Osteocyte (in vitro differentiated cells): Measurements from ENCODE around the gene FAM227B. TPM values are rescaled to one million over a fixed set of nuclear protein-coding genes. Genes with fewer than 3 reads are reported as not detected.

Source experiments
- DNase-seq: peaks from one replicate; pipeline ENCODE4 v3.0.0; 2021; ENCODE audit warnings: mixed read lengths; ENCODE audit not compliant: unreplicated experiment; ENCODE audit errors: extremely low spot score
- H3K27ac Mint-ChIP-seq: one replicate; pipeline ENCODE4 v1.8.0; 2021; ENCODE audit warnings: mild to moderate bottlenecking, mixed read lengths; ENCODE audit not compliant: unreplicated experiment
- H3K27me3 Mint-ChIP-seq: one replicate; pipeline ENCODE4 v1.8.0; 2021; ENCODE audit warnings: mixed read lengths; ENCODE audit not compliant: unreplicated experiment
- H3K36me3 Mint-ChIP-seq: one replicate; pipeline ENCODE4 v1.8.0; 2021; ENCODE audit warnings: mixed read lengths; ENCODE audit not compliant: unreplicated experiment
- H3K4me1 Mint-ChIP-seq: one replicate; pipeline ENCODE4 v1.8.0; 2021; ENCODE audit warnings: mixed read lengths; ENCODE audit not compliant: unreplicated experiment
- H3K4me3 Mint-ChIP-seq: one replicate; pipeline ENCODE4 v1.8.0; 2021; ENCODE audit warnings: mild to moderate bottlenecking, moderate library complexity, mixed read lengths; ENCODE audit not compliant: unreplicated experiment
- H3K9me3 Mint-ChIP-seq: one replicate; pipeline ENCODE4 v1.8.0; 2021; ENCODE audit warnings: mixed read lengths; ENCODE audit not compliant: unreplicated experiment
- total RNA-seq: library from RNA; stranded (reverse); gene quantifications from 2 replicates; pipeline ENCODE4 v1.2.1, GENCODE V29; 2021
- TF ChIP-seq, protein P1 (sequence below): fragments of 200-600 bp; sonication (generic); IDR thresholded peaks from 2 replicates; pipeline ENCODE4 v1.5.0; 2021; ENCODE audit warnings: antibody characterized with exemption, mild to moderate bottlenecking, moderate library complexity

FAM227B gene
- total RNA-seq, 1 donor from 2014 or later = 3.0 TPM

DNA sequence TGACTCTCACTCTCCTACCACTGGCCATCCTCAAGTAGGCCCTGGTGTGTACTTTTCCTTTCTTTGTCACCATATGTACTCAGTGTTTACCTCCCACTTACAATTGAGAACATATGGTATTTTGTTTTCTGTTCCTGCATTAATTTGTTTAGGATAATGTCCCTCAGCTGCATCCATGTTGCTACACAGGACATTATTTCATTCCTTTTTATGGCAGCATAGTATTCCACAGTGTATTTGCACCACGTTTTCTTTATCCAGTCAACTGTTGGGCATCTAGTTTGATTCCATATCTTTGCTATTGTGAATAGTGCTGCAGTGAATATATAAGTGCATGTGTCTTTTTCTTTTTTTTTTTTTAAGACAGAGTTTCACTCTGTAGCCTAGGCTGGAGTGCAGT, 324.4 kb downstream of the FAM227B start:
- H3K27me3 Mint-ChIP-seq = no peaks in the 10 kb centered on the region
- H3K9me3 Mint-ChIP-seq = peaks cover 9% of the 10 kb centered on the region
- no peak overlapping the region for H3K4me3 Mint-ChIP-seq
- peaks cover 2% of the 10 kb centered on the region for H3K4me1 Mint-ChIP-seq
- H3K36me3 Mint-ChIP-seq = peaks cover 38% of the 10 kb centered on the region
- no peak for DNase-seq
- H3K27ac Mint-ChIP-seq = no peak overlapping the region
- TF ChIP-seq, protein P1, sequence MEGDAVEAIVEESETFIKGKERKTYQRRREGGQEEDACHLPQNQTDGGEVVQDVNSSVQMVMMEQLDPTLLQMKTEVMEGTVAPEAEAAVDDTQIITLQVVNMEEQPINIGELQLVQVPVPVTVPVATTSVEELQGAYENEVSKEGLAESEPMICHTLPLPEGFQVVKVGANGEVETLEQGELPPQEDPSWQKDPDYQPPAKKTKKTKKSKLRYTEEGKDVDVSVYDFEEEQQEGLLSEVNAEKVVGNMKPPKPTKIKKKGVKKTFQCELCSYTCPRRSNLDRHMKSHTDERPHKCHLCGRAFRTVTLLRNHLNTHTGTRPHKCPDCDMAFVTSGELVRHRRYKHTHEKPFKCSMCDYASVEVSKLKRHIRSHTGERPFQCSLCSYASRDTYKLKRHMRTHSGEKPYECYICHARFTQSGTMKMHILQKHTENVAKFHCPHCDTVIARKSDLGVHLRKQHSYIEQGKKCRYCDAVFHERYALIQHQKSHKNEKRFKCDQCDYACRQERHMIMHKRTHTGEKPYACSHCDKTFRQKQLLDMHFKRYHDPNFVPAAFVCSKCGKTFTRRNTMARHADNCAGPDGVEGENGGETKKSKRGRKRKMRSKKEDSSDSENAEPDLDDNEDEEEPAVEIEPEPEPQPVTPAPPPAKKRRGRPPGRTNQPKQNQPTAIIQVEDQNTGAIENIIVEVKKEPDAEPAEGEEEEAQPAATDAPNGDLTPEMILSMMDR = no peak

DNA sequence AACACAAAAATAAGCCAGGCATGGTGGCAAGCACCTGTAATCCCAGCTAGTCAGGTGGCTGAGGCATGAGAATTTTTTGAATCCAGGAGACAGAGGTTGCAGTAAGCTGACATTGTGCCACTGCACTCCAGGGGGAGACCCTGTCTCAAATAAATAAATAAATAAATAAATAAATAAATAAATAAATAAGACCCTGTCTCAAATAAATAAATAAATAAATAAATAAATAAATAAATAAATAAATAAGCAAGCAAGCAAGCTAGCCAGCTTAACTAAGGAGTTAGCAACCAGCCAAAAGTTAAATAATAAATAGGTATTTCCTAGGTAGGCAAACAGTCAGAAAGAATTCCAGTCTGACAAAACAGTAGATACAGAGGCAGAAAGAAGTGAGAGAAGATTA, 326.7 kb downstream of the FAM227B start:
- H3K27me3 Mint-ChIP-seq = no peaks in the 10 kb centered on the region
- TF ChIP-seq, protein P1 = no peak
- no peak overlapping the region for H3K4me3 Mint-ChIP-seq
- H3K4me1 Mint-ChIP-seq = peaks cover 9% of the 10 kb centered on the region
- peaks cover 34% of the 10 kb centered on the region for H3K36me3 Mint-ChIP-seq
- H3K27ac Mint-ChIP-seq = no peak overlapping the region
- peaks cover 6% of the 10 kb centered on the region for H3K9me3 Mint-ChIP-seq
- DNase-seq = no peak

DNA sequence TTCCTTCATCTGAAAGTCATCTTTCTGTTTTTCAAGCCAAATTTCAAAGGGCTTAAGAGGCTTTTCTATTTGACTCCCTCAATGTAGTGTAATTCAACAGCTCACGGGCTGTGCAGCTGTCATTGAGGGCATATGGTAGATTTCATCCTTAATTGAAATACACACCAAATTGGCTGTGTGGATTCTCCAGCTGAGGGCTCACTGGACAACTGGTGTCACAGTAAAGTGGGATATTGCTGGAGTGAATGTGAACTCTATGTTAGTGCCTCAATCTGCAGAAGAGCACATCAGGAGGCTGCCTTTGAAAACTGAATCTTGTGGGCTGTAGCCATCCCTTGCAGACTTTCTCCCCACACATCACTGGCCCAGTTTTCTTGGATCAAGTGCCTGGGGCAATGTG, 330.4 kb downstream of the FAM227B start:
- no peak for DNase-seq
- TF ChIP-seq, protein P1 = no peak

DNA sequence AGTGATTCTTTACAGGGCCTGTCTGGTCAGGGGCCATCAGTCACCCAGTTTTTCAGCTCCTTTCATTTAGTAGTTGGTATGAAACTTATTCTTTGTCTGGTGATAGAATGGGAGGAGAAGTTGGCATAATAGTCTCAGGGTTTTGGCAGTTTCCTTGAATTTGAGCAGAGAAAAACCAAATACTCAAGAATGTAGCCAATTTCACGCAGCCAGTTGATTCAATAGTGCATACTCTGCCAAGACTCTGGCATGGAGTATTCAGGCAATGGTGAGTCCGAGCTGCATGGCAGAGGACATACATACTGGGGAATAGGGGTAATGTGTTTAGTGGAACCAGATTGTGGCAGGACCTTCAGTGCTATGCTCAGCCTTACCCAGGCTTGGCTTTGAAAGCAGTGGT, 332.2 kb downstream of the FAM227B start:
- Mint-ChIP-seq H3K4me1 (peaks cover 10% of the 10 kb centered on the region), H3K4me3 (no peak overlapping the region), H3K27me3 (no peaks in the 10 kb centered on the region), H3K9me3 (peaks cover 9% of the 10 kb centered on the region), H3K27ac (no peak overlapping the region), H3K36me3 (peaks cover 40% of the 10 kb centered on the region)
- TF ChIP-seq, protein P1 = no peak
- no peak for DNase-seq

More for the DNA sequence above, 330.4 kb downstream of the FAM227B start:
- Mint-ChIP-seq H3K27ac (no peak overlapping the region), H3K4me1 (peaks cover 9% of the 10 kb centered on the region), H3K4me3 (no peak overlapping the region), H3K27me3 (no peaks in the 10 kb centered on the region), H3K9me3 (peaks cover 3% of the 10 kb centered on the region), H3K36me3 (peaks cover 36% of the 10 kb centered on the region)

DNA sequence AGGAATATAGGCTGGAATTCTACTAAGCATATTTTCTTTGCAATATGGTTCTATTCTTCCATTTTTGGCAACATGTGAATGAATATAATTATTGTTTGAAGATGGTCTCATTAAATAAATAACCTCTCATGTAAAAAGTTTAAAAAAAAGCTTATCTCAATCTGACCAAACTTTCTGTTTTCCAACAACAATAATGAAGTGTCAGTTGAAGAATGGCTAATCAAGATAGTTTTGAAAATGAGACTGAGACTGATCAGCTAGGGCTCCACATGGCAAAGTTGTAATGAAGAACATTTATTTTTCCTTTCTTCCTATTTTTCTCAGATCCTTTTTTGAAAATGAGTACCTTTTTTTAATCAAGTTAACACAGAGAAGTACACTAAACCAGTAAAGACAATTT, 333.1 kb downstream of the FAM227B start:
- Mint-ChIP-seq H3K27ac (no peak overlapping the region), H3K4me1 (peaks cover 19% of the 10 kb centered on the region), H3K27me3 (no peaks in the 10 kb centered on the region), H3K9me3 (peaks cover 9% of the 10 kb centered on the region), H3K4me3 (no peak overlapping the region), H3K36me3 (peaks cover 38% of the 10 kb centered on the region)
- no peak for DNase-seq
- TF ChIP-seq, protein P1 = no peak
